ENCODE results near the gene DRG2. TPM values are rescaled to one million over a fixed set of nuclear protein-coding genes. Genes with fewer than 3 reads are reported as not detected.
A peak's percentile ranks its signal among the peaks of the same experiment; 100 is the strongest.

DRG2 gene
- total and polyA plus RNA-seq, 9 of the 15 experiments (the other 6 are each of a cell fraction or from before 2014, with no cell fraction given), result 6.6 to 36.7 (median 26.1) TPM

GRCh38 chr17:18038861-18039534, 48.8 kb upstream of the DRG2 start, which contains the start of the genes ATPAF2 and GID4 (continued):
- no peak; the same call in 1 of the 2 replicates for TF ChIP-seq ZBTB33 (CRISPR knock-in tag; IDR thresholded peaks at IDR 0.05)
- no peak for TF ChIP-seq ZNF121 (CRISPR knock-in tag; conservative IDR thresholded peaks at IDR 0.05)
- TF ChIP-seq SMAD1 (IDR thresholded peaks at IDR 0.05; ENCODE audit: low read depth, low read length, partially characterized antibody), result no peak
- TF ChIP-seq SUPT5H (IDR thresholded peaks at IDR 0.05), result peak; percentile 56
- TF ChIP-seq FOXP1 (CRISPR knock-in tag; IDR thresholded peaks at IDR 0.05), result 0 out of 2 replicates have a peak, but pooled peaks have one; percentile 32
- TF ChIP-seq JUN (IDR thresholded peaks at IDR 0.05; ENCODE audit: borderline replicate concordance, low read depth, low read length), result 0 out of 2 replicates have a peak, but pooled peaks have one; percentile 36
- TF ChIP-seq JUN (CRISPR knock-in tag; IDR thresholded peaks at IDR 0.05; ENCODE audit: borderline replicate concordance), result no peak
- TF ChIP-seq SETDB1 (IDR thresholded peaks at IDR 0.05; ENCODE audit: low read length), result no peak
- no peak for TF ChIP-seq E2F3 (CRISPR knock-in tag; IDR thresholded peaks at IDR 0.05)
- TF ChIP-seq ZFP91 (CRISPR knock-in tag; IDR thresholded peaks at IDR 0.05), result no peak
- TF ChIP-seq, protein P1, sequence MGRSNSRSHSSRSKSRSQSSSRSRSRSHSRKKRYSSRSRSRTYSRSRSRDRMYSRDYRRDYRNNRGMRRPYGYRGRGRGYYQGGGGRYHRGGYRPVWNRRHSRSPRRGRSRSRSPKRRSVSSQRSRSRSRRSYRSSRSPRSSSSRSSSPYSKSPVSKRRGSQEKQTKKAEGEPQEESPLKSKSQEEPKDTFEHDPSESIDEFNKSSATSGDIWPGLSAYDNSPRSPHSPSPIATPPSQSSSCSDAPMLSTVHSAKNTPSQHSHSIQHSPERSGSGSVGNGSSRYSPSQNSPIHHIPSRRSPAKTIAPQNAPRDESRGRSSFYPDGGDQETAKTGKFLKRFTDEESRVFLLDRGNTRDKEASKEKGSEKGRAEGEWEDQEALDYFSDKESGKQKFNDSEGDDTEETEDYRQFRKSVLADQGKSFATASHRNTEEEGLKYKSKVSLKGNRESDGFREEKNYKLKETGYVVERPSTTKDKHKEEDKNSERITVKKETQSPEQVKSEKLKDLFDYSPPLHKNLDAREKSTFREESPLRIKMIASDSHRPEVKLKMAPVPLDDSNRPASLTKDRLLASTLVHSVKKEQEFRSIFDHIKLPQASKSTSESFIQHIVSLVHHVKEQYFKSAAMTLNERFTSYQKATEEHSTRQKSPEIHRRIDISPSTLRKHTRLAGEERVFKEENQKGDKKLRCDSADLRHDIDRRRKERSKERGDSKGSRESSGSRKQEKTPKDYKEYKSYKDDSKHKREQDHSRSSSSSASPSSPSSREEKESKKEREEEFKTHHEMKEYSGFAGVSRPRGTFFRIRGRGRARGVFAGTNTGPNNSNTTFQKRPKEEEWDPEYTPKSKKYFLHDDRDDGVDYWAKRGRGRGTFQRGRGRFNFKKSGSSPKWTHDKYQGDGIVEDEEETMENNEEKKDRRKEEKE (IDR thresholded peaks at IDR 0.05; ENCODE audit: borderline replicate concordance in 1 of 2, control insufficient read depth in 1 of 2, low read depth in 2 of 2, low read length in 1 of 2), result no peak
- no peak for TF ChIP-seq HLTF (IDR thresholded peaks at IDR 0.05)
